Keratinocyte (primary cell): ENCODE measurements around the gene PAXIP1. TPM values are rescaled to one million over a fixed set of nuclear protein-coding genes. Genes with fewer than 3 reads are reported as not detected.

Experiments used
- DNase-seq: peaks from one replicate; pipeline ENCODE4 v3.0.0-alpha.2; 2011; ENCODE audit warnings: low read depth, missing footprints, low spot score
- FAIRE-seq: peaks from 2 replicates; lab custom pipeline; 2011; peaks lifted over from hg19 to GRCh38; lab: Jason Lieb, UNC
- H2AFZ ChIP-seq: 2 replicates; pipeline ENCODE4 v1.6.0; 2012; ENCODE audit warnings: low read length, control low read depth, inconsistent platforms; ENCODE audit not compliant: control insufficient read depth
- H3K27ac ChIP-seq: 2 replicates; pipeline ENCODE4 v1.5.1; 2011; ENCODE audit warnings: low read length; ENCODE audit not compliant: control insufficient read depth, insufficient read depth
- H3K27me3 ChIP-seq: 3 replicates; pipeline ENCODE4 v1.6.0; 2011; ENCODE audit warnings: low read length; ENCODE audit not compliant: control insufficient read depth, insufficient read depth; ENCODE audit errors: extremely low read depth
- H3K36me3 ChIP-seq, 2 experiments: 2 replicates in 1 of 2; 3 replicates in 1 of 2; pipeline ENCODE4 v1.5.1; 2011; ENCODE audit warnings: low read length in 2 of 2, mild to moderate bottlenecking in 1 of 2; ENCODE audit not compliant: control insufficient read depth in 2 of 2, insufficient read depth in 2 of 2; ENCODE audit errors: extremely low read depth in 1 of 2
- H3K4me1 ChIP-seq: 3 replicates; pipeline ENCODE4 v1.5.1; 2011; ENCODE audit warnings: low read length; ENCODE audit not compliant: control insufficient read depth, insufficient read depth; ENCODE audit errors: extremely low read depth
- H3K4me2 ChIP-seq: 3 replicates; pipeline ENCODE4 v1.6.0; 2011; ENCODE audit warnings: low read depth, low read length; ENCODE audit not compliant: control insufficient read depth, insufficient read depth; ENCODE audit errors: extremely low read depth
- H3K4me3 ChIP-seq, 3 experiments: fragments of 200-600 bp in 1 of 3; sonication (generic) in 1 of 3; 2 replicates in 2 of 3; 3 replicates in 1 of 3; pipeline ENCODE4 v1.5.1; 2011 to 2016; ENCODE audit warnings: low read length in 3 of 3, mild to moderate bottlenecking in 3 of 3, control low read depth in 2 of 3, inconsistent platforms in 1 of 3, low read depth in 1 of 3, mixed read lengths in 1 of 3, mixed run types in 1 of 3, moderate library complexity in 1 of 3; ENCODE audit not compliant: control insufficient read depth in 2 of 3, insufficient read depth in 2 of 3; ENCODE audit errors: extremely low read depth in 1 of 3
- H3K79me2 ChIP-seq: 2 replicates; pipeline ENCODE4 v1.6.0; 2012; ENCODE audit warnings: low read length; ENCODE audit not compliant: control insufficient read depth, insufficient read depth
- H3K9ac ChIP-seq: 3 replicates; pipeline ENCODE4 v1.6.0; 2011; ENCODE audit warnings: low read length; ENCODE audit not compliant: control insufficient read depth, insufficient read depth; ENCODE audit errors: extremely low read depth
- H3K9me1 ChIP-seq: 3 replicates; pipeline ENCODE4 v1.6.0; 2011; ENCODE audit warnings: low read length; ENCODE audit not compliant: control insufficient read depth, insufficient read depth; ENCODE audit errors: extremely low read depth
- H3K9me3 ChIP-seq: 2 replicates; pipeline ENCODE4 v1.5.1; 2012; ENCODE audit warnings: low read depth, low read length; ENCODE audit not compliant: control insufficient read depth
- H4K20me1 ChIP-seq: 3 replicates; pipeline ENCODE4 v1.6.0; 2011; ENCODE audit warnings: low read length; ENCODE audit not compliant: control insufficient read depth, insufficient read depth; ENCODE audit errors: extremely low read depth
- EZH2 ChIP-seq: IDR thresholded peaks from one replicate; pipeline ENCODE4 v1.6.1; 2012; ENCODE audit warnings: inconsistent platforms, mild to moderate bottlenecking, low read length, moderate library complexity
- dilution Hi-C: fragments of 300-500 bp; cut with MboI; formaldehyde crosslinking; loops from one replicate; pipeline ENCODE4 v1.7.0; 2020; ENCODE audit warnings: low sequenced_read_pairs; ENCODE audit not compliant: extremely low pct_ligation_motif_present
- polyA plus RNA-seq, 5 experiments: library from polyadenylated mRNA; depleted of rRNA in 3 of 5; stranded (reverse) in 3 of 5; stranded (forward) in 1 of 5; unstranded in 1 of 5; fragments of >200 nt; gene quantifications; 1 replicate in 1 of 5; 2 replicates in 3 of 5; 3 replicates in 1 of 5; pipeline versions ENCODE4 v1.2.1 to v1.2.3, GENCODE V29; 2011 to 2012; ENCODE audit warnings: missing spikeins in 2 of 5, low read depth in 1 of 5, low replicate concordance in 1 of 5
- TF ChIP-seq, protein P1 (sequence below), 3 experiments: IDR thresholded peaks in 1 of 3; conservative IDR thresholded peaks in 1 of 3; optimal IDR thresholded peaks in 1 of 3; 2 replicates in 2 of 3; 3 replicates in 1 of 3; pipeline versions ENCODE3 to v1.5.1; 2011; ENCODE audit warnings: low read length in 3 of 3, mild to moderate bottlenecking in 3 of 3, moderate library complexity in 2 of 3, control low read depth in 1 of 3, inconsistent platforms in 1 of 3; ENCODE audit not compliant: insufficient read depth in 2 of 3; ENCODE audit errors: extremely low read depth in 1 of 3

Gene PAXIP1
- polyA plus RNA-seq, 1 donor (not counting 4 experiments of a cell fraction or from before 2014, with no cell fraction given): 9.4 TPM

DNA sequence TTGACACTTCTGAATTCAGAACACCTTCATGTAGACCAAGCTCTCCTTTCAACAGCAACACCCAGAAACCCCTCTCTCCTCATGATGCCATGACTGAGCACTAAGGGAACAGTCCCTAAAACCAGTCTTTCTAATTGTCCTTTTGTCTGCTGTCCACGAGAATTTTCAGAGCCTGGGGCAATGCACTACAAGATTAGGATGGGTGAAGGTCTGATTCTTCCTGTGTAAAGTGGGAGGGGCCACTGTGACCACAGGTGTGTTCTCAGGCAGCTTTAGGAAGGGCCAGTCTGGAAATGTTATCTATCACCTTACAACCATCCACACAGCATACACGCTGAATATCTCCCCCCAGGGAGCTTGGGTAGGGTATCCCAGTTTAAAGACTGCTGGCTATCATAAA, 7.9 kb downstream of the PAXIP1 start:
- Histone ChIP-seq H3K4me3 (no peak overlapping the region), H3K9me3 (no peaks in the 10 kb centered on the region), H3K79me2 (peaks cover 21% of the 10 kb centered on the region), H3K9ac (no peak overlapping the region), H3K9me1 (peaks cover 5% of the 10 kb centered on the region), H3K4me2 (no peak overlapping the region), H4K20me1 (no peaks in the 10 kb centered on the region), H2AFZ (no peak overlapping the region), H3K36me3 (peaks cover 6 to 8% of the 10 kb centered on the region in 2 experiments), H3K27me3 (no peaks in the 10 kb centered on the region), H3K27ac (no peak overlapping the region), H3K4me1 (peaks cover 11% of the 10 kb centered on the region)
- dilution Hi-C loops: no loop called here
- TF ChIP-seq, protein P1, sequence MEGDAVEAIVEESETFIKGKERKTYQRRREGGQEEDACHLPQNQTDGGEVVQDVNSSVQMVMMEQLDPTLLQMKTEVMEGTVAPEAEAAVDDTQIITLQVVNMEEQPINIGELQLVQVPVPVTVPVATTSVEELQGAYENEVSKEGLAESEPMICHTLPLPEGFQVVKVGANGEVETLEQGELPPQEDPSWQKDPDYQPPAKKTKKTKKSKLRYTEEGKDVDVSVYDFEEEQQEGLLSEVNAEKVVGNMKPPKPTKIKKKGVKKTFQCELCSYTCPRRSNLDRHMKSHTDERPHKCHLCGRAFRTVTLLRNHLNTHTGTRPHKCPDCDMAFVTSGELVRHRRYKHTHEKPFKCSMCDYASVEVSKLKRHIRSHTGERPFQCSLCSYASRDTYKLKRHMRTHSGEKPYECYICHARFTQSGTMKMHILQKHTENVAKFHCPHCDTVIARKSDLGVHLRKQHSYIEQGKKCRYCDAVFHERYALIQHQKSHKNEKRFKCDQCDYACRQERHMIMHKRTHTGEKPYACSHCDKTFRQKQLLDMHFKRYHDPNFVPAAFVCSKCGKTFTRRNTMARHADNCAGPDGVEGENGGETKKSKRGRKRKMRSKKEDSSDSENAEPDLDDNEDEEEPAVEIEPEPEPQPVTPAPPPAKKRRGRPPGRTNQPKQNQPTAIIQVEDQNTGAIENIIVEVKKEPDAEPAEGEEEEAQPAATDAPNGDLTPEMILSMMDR (optimal IDR thresholded peaks at IDR 0.05 in 1 of 3, IDR thresholded peaks at IDR 0.05 in 1 of 3, conservative IDR thresholded peaks at IDR 0.05 in 1 of 3; ENCODE audit: extremely low read depth in 1 of 3, insufficient read depth in 2 of 3, low read length in 3 of 3): no peak
- FAIRE-seq (no peak), DNase-seq (no peak)

DNA sequence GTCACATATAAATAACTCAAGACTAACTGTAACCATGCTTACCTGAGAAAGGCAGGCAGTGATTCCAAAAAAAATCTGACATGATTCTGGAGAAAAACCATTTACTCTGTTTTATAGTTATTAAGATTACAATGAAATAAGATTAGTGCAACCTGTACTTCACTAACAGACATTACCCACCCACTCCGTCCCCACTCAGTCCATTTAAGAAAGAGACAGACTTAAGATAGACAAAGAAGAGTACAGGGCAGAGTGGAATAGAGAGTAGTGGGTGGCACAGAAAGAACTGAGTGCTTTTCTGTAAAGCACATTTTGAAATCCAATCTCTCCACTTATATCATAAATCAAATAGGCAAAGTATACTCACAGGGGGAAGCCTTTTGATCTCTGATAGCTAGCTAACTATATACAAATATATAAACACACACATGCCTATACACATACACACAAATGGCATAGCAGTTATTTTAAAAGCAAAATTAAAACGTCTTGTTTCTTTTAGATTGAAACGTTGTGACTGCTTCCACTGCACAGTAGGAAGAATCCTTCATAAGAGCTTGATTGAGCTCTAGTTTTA, 11.9 kb downstream of the PAXIP1 start:
- peaks cover 3 to 8% of the 10 kb centered on the region in 2 experiments for H3K36me3 ChIP-seq
- H3K9me3 ChIP-seq: no peaks in the 10 kb centered on the region
- FAIRE-seq: no peak
- H3K79me2 ChIP-seq: peaks cover 8% of the 10 kb centered on the region
- no peak overlapping the region for H3K4me3 ChIP-seq
- H3K27ac ChIP-seq: no peak overlapping the region
- no peak overlapping the region for H3K4me2 ChIP-seq
- TF ChIP-seq, protein P1 (optimal IDR thresholded peaks at IDR 0.05 in 1 of 3, IDR thresholded peaks at IDR 0.05 in 1 of 3, conservative IDR thresholded peaks at IDR 0.05 in 1 of 3; ENCODE audit: extremely low read depth in 1 of 3, insufficient read depth in 2 of 3, low read length in 3 of 3): no peak
- no peak for TF ChIP-seq EZH2
- no peaks in the 10 kb centered on the region for H4K20me1 ChIP-seq
- H3K4me1 ChIP-seq: no peaks in the 10 kb centered on the region
- H2AFZ ChIP-seq: no peak overlapping the region
- no peaks in the 10 kb centered on the region for H3K9me1 ChIP-seq
- no peak overlapping the region for H3K9ac ChIP-seq
- no peak for DNase-seq
- dilution Hi-C loops: no loop called here
- no peaks in the 10 kb centered on the region for H3K27me3 ChIP-seq
